KMS-11 (cell line): ENCODE measurements around the gene KDM2B.

Source experiments
- H2AFZ ChIP-seq: fragments of 200-600 bp; sonication (generic); 2 replicates; pipeline ENCODE4 v1.6.1; 2016; ENCODE audit warnings: antibody characterized with exemption, mixed run types, low read depth
- H3K27ac ChIP-seq: fragments of 200-600 bp; sonication (generic); 2 replicates; pipeline ENCODE4 v1.6.1; 2016; ENCODE audit warnings: mild to moderate bottlenecking, mixed run types
- H3K27me3 ChIP-seq: fragments of 200-600 bp; sonication (generic); 2 replicates; pipeline ENCODE4 v1.6.1; 2017; ENCODE audit warnings: mild to moderate bottlenecking, low read depth, mixed run types, moderate library complexity; ENCODE audit not compliant: insufficient read depth
- H3K36me3 ChIP-seq: fragments of 200-600 bp; sonication (generic); 2 replicates; pipeline ENCODE4 v1.6.1; 2017; ENCODE audit warnings: mild to moderate bottlenecking, mixed run types; ENCODE audit not compliant: insufficient read depth
- H3K4me1 ChIP-seq: fragments of 200-600 bp; sonication (generic); 2 replicates; pipeline ENCODE4 v1.6.1; 2016; ENCODE audit warnings: mild to moderate bottlenecking, low read depth, mixed run types; ENCODE audit not compliant: poor library complexity, severe bottlenecking
- H3K4me2 ChIP-seq: fragments of 200-600 bp; sonication (generic); 2 replicates; pipeline ENCODE4 v1.7.0; 2016; ENCODE audit warnings: mild to moderate bottlenecking, mixed run types
- H3K4me3 ChIP-seq: fragments of 200-600 bp; sonication (generic); IDR thresholded peaks from 2 replicates; pipeline ENCODE4 v1.6.1; 2017; ENCODE audit warnings: low read depth, low read length, mixed read lengths; ENCODE audit not compliant: insufficient read depth
- H3K79me2 ChIP-seq: fragments of 200-600 bp; sonication (generic); 2 replicates; pipeline ENCODE4 v1.6.1; 2016; ENCODE audit warnings: low read depth, mixed run types; ENCODE audit not compliant: insufficient read depth
- H3K9ac ChIP-seq: fragments of 200-600 bp; sonication (generic); 2 replicates; pipeline ENCODE4 v1.6.1; 2016; ENCODE audit warnings: mild to moderate bottlenecking, mixed run types
- H4K20me1 ChIP-seq: fragments of 200-600 bp; sonication (generic); 2 replicates; pipeline ENCODE4 v1.6.1; 2016; ENCODE audit warnings: mild to moderate bottlenecking, mixed run types; ENCODE audit not compliant: insufficient read depth
- TF ChIP-seq, protein P1 (sequence below): fragments of 200-600 bp; sonication (generic); conservative IDR thresholded peaks from 2 replicates; pipeline ENCODE4 v1.6.1; 2017; ENCODE audit warnings: low read depth, mild to moderate bottlenecking, antibody characterized with exemption, low read length, moderate library complexity, mixed read lengths

Gene KDM2B

DNA sequence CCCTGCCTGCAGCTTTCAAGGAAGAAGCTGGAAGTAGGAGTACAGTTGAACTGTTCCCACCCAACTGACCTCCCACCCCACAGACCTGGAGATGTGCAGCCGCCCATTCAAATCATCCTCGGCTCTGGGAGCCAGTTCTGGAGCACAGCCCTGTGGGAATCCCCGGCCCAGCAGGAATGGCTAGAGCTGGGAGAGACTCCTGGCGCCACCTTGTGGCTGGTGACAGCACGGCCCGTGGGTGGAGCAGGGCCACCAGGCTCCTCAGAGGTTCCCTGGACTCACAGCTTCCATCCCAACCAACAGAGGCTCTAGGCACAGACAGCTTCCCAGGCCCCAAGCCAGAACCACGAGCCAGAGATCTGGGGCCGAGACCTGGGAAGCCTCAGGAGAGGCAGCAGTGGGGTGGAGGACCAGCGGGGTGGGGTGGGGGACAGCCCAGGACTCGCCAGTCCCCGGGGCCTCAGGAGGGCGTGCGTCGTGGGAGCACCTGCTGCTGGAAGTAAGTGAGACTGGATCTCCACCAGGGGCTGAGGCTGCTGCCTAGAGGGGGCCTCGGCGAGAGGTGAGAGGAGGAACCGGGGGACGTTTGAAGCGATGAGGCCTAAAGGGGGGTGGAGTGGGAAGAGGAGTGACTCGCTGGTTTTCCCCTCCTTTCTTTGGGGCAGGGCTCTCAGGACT, 137.5 kb downstream of the KDM2B start:
- Histone ChIP-seq H3K36me3 (no peaks in the 10 kb centered on the region), H3K27me3 (no peaks in the 10 kb centered on the region), H3K4me2 (no peak overlapping the region), H4K20me1 (no peaks in the 10 kb centered on the region), H3K27ac (no peak overlapping the region), H3K9ac (no peak overlapping the region), H3K4me1 (no peaks in the 10 kb centered on the region), H3K4me3 (no peak overlapping the region), H2AFZ (no peak overlapping the region), H3K79me2 (no peaks in the 10 kb centered on the region)
- TF ChIP-seq, protein P1, sequence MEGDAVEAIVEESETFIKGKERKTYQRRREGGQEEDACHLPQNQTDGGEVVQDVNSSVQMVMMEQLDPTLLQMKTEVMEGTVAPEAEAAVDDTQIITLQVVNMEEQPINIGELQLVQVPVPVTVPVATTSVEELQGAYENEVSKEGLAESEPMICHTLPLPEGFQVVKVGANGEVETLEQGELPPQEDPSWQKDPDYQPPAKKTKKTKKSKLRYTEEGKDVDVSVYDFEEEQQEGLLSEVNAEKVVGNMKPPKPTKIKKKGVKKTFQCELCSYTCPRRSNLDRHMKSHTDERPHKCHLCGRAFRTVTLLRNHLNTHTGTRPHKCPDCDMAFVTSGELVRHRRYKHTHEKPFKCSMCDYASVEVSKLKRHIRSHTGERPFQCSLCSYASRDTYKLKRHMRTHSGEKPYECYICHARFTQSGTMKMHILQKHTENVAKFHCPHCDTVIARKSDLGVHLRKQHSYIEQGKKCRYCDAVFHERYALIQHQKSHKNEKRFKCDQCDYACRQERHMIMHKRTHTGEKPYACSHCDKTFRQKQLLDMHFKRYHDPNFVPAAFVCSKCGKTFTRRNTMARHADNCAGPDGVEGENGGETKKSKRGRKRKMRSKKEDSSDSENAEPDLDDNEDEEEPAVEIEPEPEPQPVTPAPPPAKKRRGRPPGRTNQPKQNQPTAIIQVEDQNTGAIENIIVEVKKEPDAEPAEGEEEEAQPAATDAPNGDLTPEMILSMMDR, result peak; percentile 74

DNA sequence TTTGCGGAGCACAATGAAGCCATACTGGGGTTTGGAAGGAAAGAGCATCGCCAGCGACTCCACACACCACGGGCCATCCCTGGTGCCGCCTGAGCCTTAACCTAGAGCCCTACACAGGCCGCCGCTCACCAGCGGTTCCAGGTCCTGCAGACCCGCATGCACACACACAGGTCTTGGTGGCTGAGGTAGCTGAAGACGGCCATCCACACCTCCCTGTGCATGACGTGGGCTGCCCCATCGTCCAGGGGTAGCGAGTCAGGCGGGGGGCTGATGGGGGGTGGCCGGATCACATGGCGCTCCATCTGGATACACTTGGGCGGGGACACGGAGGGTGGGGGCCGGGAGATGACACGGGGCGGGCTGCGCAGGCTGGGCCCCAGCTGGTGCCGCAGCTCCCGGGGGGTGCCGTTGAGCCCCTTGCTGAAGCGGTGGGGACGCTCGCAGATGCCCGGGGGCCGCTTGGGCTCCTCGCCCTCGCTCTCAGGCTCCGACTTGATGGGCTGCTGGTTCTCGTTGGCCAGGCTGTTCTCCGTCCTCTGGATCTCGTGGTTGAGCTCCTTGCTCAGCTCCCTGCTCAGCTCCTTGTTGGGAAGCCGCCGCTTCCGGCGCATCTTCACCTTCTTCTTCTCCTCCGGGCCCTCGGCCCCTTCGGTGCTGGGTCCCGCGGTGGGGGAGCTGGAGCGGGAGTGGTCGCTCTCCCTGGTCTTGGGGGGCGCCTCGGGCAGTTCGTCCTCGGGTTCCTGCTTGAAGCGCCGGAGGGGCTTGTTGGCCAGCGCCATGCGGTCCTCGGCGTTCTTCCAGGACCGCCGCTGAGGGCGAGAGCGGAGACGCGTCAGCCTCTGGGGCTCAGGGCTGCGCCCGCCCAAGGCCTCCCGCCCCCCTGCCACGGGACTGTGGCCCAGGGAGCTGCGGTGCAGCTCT, 138.5 kb downstream of the KDM2B start:
- no peak overlapping the region for H3K4me2 ChIP-seq
- no peaks in the 10 kb centered on the region for H3K27me3 ChIP-seq
- H3K4me1 ChIP-seq, result no peaks in the 10 kb centered on the region
- H2AFZ ChIP-seq, result no peak overlapping the region
- no peaks in the 10 kb centered on the region for H3K79me2 ChIP-seq
- no peaks in the 10 kb centered on the region for H4K20me1 ChIP-seq
- no peak overlapping the region for H3K9ac ChIP-seq
- no peaks in the 10 kb centered on the region for H3K36me3 ChIP-seq
- no peak overlapping the region for H3K4me3 ChIP-seq
- TF ChIP-seq, protein P1, result no peak
- H3K27ac ChIP-seq, result no peak overlapping the region

DNA sequence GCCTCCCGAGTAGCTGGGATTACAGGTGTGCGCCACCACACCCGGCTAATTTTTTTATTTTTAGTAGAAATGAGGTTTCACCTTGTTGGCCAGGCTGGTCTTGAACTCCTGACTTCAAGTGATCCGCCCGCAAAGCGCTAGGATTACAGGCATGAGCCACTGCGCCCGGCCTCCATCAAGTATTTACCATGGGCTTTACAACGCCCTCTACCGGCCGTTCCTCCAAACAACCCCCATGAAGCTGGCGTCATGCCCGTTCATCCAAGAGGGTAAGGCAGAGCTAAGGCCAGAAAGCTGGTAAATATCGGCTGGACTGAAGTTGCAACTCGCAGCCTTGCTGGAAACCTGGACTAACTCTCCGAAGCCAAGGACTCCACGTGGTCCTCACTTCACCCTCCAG, 139.3 kb downstream of the KDM2B start:
- no peaks in the 10 kb centered on the region for H3K36me3 ChIP-seq
- no peak overlapping the region for H2AFZ ChIP-seq

DNA sequence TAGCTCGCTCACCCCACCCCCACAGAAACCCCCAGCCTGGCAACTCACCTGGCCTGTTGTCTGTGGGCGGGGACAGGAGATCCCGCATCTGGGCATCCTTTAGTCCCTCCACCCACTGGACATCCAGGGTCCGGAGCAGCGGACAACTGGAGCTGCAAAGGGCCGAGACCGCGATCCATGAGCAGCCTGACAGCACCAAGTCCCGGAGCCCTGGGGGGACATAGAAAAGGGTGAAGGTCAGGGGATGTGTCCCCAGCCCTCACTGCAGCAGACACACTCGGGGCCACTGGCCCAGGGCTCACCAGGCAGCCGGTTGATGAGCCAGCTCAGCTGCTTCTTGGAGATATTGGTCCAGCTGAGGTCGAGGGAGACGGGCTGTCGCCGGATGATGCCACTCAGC, 140.1 kb downstream of the KDM2B start:
- no peak overlapping the region for H3K4me3 ChIP-seq
- H2AFZ ChIP-seq, result no peak overlapping the region
- H3K9ac ChIP-seq, result no peak overlapping the region
- H3K27ac ChIP-seq, result no peak overlapping the region
- H3K79me2 ChIP-seq, result no peaks in the 10 kb centered on the region
- H3K4me1 ChIP-seq, result no peaks in the 10 kb centered on the region
- H3K27me3 ChIP-seq, result no peaks in the 10 kb centered on the region
- H3K36me3 ChIP-seq, result no peaks in the 10 kb centered on the region
- no peak overlapping the region for H3K4me2 ChIP-seq
- no peaks in the 10 kb centered on the region for H4K20me1 ChIP-seq
- TF ChIP-seq, protein P1, result no peak

More for the DNA sequence above, 139.3 kb downstream of the KDM2B start:
- Histone ChIP-seq H3K27ac (no peak overlapping the region), H4K20me1 (no peaks in the 10 kb centered on the region), H3K4me3 (no peak overlapping the region), H3K79me2 (no peaks in the 10 kb centered on the region), H3K9ac (no peak overlapping the region), H3K27me3 (no peaks in the 10 kb centered on the region), H3K4me2 (no peak overlapping the region), H3K4me1 (no peaks in the 10 kb centered on the region)
- TF ChIP-seq, protein P1, result no peak
